Sigmoid colon (tissue), 7 donors: Measurements from ENCODE around the gene SMIM35. TPM values are rescaled to one million over a fixed set of nuclear protein-coding genes. Genes with fewer than 3 reads are reported as not detected.

Source experiments
- DNase-seq: peaks from one replicate; pipeline ENCODE4 v3.0.0-alpha.2; 2019
- H3K27ac ChIP-seq, 4 donors: fragments of 200-600 bp; sonication (generic); one replicate each; pipeline ENCODE4 v1.5.1; 2016 to 2019; ENCODE audit warnings: mild to moderate bottlenecking in 1 of 4
- H3K27me3 ChIP-seq, 3 donors: fragments of 200-600 bp; sonication (generic); one replicate each; pipeline ENCODE4 v1.5.1; 2019; ENCODE audit warnings: mild to moderate bottlenecking in 1 of 3
- H3K36me3 ChIP-seq, 4 donors: fragments of 200-600 bp; sonication (generic); one replicate each; pipeline ENCODE4 v1.5.1; 2016 to 2019
- H3K4me1 ChIP-seq, 4 donors: fragments of 200-600 bp; sonication (generic); one replicate each; pipeline ENCODE4 v1.5.1; 2017 to 2019
- H3K4me3 ChIP-seq, 4 donors: fragments of 200-600 bp; sonication (generic); one replicate each; pipeline ENCODE4 v1.5.1; 2017 to 2019; ENCODE audit warnings: mild to moderate bottlenecking in 2 of 4, moderate library complexity in 1 of 4
- H3K9me3 ChIP-seq, 4 donors: fragments of 200-600 bp in 3 of 4; sonication (generic) in 3 of 4; one replicate each; pipeline versions ENCODE4 v1.5.1 to v1.6.1; 2013 to 2019
- EP300 ChIP-seq, 4 donors: sonication (generic); formaldehyde crosslinking; IDR thresholded peaks; one replicate each; pipeline ENCODE4 v1.6.1; 2017; ENCODE audit warnings: antibody characterized with exemption in 4 of 4
- POLR2A ChIP-seq, 2 donors: fragments of 450-650 bp; IDR thresholded peaks; one replicate each; pipeline ENCODE4 v1.6.1; 2016; ENCODE audit warnings: antibody characterized with exemption in 2 of 2, mild to moderate bottlenecking in 2 of 2, moderate library complexity in 2 of 2
- POLR2AphosphoS5 ChIP-seq, 4 donors: sonication (generic); formaldehyde crosslinking; IDR thresholded peaks; one replicate each; pipeline ENCODE4 v1.6.1; 2017; ENCODE audit warnings: antibody characterized with exemption in 4 of 4
- WGBS, 2 donors: extraction: QIAGEN DNeasy Blood & Tissue Kit; methylation state at CpG; one replicate each; pipeline ENCODE4 v1.1.7; 2013; 5-methylcytosine and 5-hydroxymethylcytosine counted together
- intact Hi-C: fragments of 100-400 bp; cut with DNase I; formaldehyde crosslinking; loops from one replicate; pipeline ENCODE4 v1.15.1; 2023
- polyA plus RNA-seq, 3 donors: library from polyadenylated mRNA; stranded (reverse); fragments of 200-250 nt; gene quantifications; one replicate each; pipeline ENCODE4 v1.2.3, GENCODE V29; 2013
- total RNA-seq, 4 donors: library from RNA; depleted of rRNA; stranded (reverse); fragments of >200 nt; gene quantifications; one replicate each; pipeline ENCODE4 v1.1.0, GENCODE V29; 2016
- TF ChIP-seq, protein P1 (sequence below), 4 experiments: fragments of 450-650 bp in 3 of 4; fragments of 200-600 bp in 1 of 4; IDR thresholded peaks; one replicate each; pipeline ENCODE4 v1.5.1; 2016 to 2019; ENCODE audit warnings: antibody characterized with exemption in 4 of 4, mild to moderate bottlenecking in 3 of 4, moderate library complexity in 2 of 4
- donor health status: healthy with polysubstance abuse.
- donor health status: Bipolar disorder and iron deficiency.
- donor health status: healthy.

Gene SMIM35
- total and polyA plus RNA-seq, 7 donors: 0.28 TPM; not detected in 6

- intact Hi-C loops: no loop called here
- TF ChIP-seq EP300 (IDR thresholded peaks at IDR 0.05) (no peak), POLR2AphosphoS5 (IDR thresholded peaks at IDR 0.05) (no peak), POLR2A (IDR thresholded peaks at IDR 0.05) (no peak)
- TF ChIP-seq, protein P1, sequence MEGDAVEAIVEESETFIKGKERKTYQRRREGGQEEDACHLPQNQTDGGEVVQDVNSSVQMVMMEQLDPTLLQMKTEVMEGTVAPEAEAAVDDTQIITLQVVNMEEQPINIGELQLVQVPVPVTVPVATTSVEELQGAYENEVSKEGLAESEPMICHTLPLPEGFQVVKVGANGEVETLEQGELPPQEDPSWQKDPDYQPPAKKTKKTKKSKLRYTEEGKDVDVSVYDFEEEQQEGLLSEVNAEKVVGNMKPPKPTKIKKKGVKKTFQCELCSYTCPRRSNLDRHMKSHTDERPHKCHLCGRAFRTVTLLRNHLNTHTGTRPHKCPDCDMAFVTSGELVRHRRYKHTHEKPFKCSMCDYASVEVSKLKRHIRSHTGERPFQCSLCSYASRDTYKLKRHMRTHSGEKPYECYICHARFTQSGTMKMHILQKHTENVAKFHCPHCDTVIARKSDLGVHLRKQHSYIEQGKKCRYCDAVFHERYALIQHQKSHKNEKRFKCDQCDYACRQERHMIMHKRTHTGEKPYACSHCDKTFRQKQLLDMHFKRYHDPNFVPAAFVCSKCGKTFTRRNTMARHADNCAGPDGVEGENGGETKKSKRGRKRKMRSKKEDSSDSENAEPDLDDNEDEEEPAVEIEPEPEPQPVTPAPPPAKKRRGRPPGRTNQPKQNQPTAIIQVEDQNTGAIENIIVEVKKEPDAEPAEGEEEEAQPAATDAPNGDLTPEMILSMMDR (IDR thresholded peaks at IDR 0.05): no peak
- no peaks in the 10 kb centered on the region for H3K4me1 ChIP-seq
- H3K9me3 ChIP-seq: no peaks in the 10 kb centered on the region
- DNase-seq: peak; percentile 42
- H3K27me3 ChIP-seq: no peaks in the 10 kb centered on the region
- no peak overlapping the region for H3K27ac ChIP-seq
- H3K4me3 ChIP-seq: no peak overlapping the region
- 81 to 82% methylated on average over 20 of the region's 20 CpGs for WGBS, 2 donors
- H3K36me3 ChIP-seq: no peaks in the 10 kb centered on the region
Measured at GRCh38 chr11:118058311-118059245, 28.2 kb downstream of the SMIM35 start.

GRCh38 chr11:118057251-118058145, 29.3 kb downstream of the SMIM35 start:
- Histone ChIP-seq H3K9me3 (no peaks in the 10 kb centered on the region), H3K27me3 (no peaks in the 10 kb centered on the region), H3K36me3 (no peaks in the 10 kb centered on the region), H3K4me1 (no peaks in the 10 kb centered on the region), H3K27ac (no peak overlapping the region), H3K4me3 (no peak overlapping the region)
- intact Hi-C loops: no loop called here
- peak; percentile 24 for DNase-seq
- TF ChIP-seq, protein P1 (IDR thresholded peaks at IDR 0.05): no peak
- TF ChIP-seq POLR2A (IDR thresholded peaks at IDR 0.05) (no peak), POLR2AphosphoS5 (IDR thresholded peaks at IDR 0.05) (no peak), EP300 (IDR thresholded peaks at IDR 0.05) (no peak)
- WGBS, 2 donors: 78 to 83% methylated on average over 14 of the region's 14 CpGs

- Histone ChIP-seq H3K4me3 (no peak overlapping the region), H3K4me1 (no peaks in the 10 kb centered on the region), H3K36me3 (no peaks in the 10 kb centered on the region), H3K27me3 (no peaks in the 10 kb centered on the region), H3K27ac (no peak overlapping the region), H3K9me3 (no peaks in the 10 kb centered on the region)
- TF ChIP-seq POLR2AphosphoS5 (IDR thresholded peaks at IDR 0.05) (no peak), EP300 (IDR thresholded peaks at IDR 0.05) (no peak), POLR2A (IDR thresholded peaks at IDR 0.05) (no peak)
- TF ChIP-seq, protein P1 (IDR thresholded peaks at IDR 0.05): no peak
- intact Hi-C loops: no loop called here
- DNase-seq: peak; percentile 44
- 66 to 90% methylated on average over 8 of the region's 8 CpGs for WGBS, 2 donors
Measured at GRCh38 chr11:118056806-118057205, 30.0 kb downstream of the SMIM35 start.

DNA sequence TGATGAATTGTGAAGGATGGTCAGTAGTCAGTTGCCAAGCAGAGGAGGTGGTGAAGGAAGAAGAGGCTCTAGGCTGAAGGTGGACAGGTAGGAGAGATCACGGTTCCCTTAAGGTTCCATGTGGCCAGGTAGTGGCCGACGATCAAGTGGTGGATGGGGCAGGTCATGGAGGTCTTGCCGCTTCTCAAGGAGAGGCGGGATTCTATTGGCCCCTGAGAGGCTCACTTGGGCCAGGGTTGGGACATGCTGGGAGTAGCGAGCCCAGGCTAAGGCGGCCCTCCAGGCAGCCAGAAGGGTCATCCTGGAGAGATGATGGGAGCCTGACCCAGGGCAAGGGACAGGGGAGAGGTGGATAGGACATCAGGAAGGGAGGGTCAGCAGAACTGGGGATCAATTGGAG, 30.8 kb downstream of the SMIM35 start:
- Histone ChIP-seq H3K9me3 (no peaks in the 10 kb centered on the region), H3K36me3 (no peaks in the 10 kb centered on the region), H3K4me1 (no peaks in the 10 kb centered on the region), H3K27ac (no peak overlapping the region), H3K4me3 (no peak overlapping the region), H3K27me3 (no peaks in the 10 kb centered on the region)
- peak; percentile 46 for DNase-seq
- WGBS, 2 donors: 96 to 97% methylated on average over 7 of the region's 7 CpGs
- TF ChIP-seq, protein P1 (IDR thresholded peaks at IDR 0.05): no peak
- TF ChIP-seq EP300 (IDR thresholded peaks at IDR 0.05) (no peak), POLR2AphosphoS5 (IDR thresholded peaks at IDR 0.05) (no peak), POLR2A (IDR thresholded peaks at IDR 0.05) (no peak)
- intact Hi-C loops: no loop called here
